B cell (primary cell): ENCODE results near the gene SLAIN2.

ENCODE experiments used
- EZH2 ChIP-seq: IDR thresholded peaks from 2 replicates; pipeline ENCODE4 v1.6.1; 2012; ENCODE audit warnings: borderline replicate concordance, low read depth, mild to moderate bottlenecking, moderate library complexity, low read length; ENCODE audit not compliant: insufficient read depth, poor library complexity, severe bottlenecking
- TF ChIP-seq, protein P1 (sequence below): fragments of 200-600 bp; IDR thresholded peaks from one replicate; pipeline ENCODE4 v1.8.0; 2022; ENCODE audit warnings: antibody characterized with exemption, mild to moderate bottlenecking

DNA sequence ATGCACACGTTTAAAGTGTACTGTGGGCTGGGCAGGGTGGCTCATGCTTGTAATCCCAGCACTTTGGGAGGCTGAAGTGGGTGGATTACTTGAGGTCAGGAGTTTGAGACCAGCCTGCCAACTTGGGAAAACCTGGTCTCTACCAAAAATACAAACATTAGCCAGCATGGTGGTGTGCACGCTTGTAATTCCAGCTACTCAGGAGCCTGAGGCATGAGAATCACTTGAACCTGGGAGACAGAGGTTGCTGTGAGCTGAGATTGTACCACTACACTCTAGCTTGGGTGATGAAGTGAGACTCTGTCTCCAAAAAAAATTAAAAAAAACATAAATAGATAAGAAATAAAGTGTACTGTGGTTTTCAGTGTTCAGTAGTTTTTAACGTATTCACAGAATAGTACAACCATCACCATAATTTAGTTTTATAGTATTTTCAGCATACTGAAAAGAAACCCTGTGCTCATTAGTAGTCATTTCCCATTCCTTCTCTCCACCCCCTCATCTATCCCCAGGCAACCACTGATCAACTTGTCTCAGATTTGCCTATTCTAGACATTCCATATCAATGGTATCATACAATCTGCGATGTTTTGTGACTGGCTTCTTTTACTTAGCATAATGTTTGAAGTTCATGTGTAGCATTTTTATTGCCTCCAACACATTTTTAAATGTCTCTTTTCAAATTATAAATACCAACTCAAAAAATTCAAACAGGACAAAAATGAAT is 19.1 kb downstream of the SLAIN2 start:
- TF ChIP-seq, protein P1, sequence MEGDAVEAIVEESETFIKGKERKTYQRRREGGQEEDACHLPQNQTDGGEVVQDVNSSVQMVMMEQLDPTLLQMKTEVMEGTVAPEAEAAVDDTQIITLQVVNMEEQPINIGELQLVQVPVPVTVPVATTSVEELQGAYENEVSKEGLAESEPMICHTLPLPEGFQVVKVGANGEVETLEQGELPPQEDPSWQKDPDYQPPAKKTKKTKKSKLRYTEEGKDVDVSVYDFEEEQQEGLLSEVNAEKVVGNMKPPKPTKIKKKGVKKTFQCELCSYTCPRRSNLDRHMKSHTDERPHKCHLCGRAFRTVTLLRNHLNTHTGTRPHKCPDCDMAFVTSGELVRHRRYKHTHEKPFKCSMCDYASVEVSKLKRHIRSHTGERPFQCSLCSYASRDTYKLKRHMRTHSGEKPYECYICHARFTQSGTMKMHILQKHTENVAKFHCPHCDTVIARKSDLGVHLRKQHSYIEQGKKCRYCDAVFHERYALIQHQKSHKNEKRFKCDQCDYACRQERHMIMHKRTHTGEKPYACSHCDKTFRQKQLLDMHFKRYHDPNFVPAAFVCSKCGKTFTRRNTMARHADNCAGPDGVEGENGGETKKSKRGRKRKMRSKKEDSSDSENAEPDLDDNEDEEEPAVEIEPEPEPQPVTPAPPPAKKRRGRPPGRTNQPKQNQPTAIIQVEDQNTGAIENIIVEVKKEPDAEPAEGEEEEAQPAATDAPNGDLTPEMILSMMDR, result no peak
- no peak for TF ChIP-seq EZH2
